HCT116 (cell line): ENCODE results near the gene MSLN. TPM values are rescaled to one million over a fixed set of nuclear protein-coding genes. Genes with fewer than 3 reads are reported as not detected.

ENCODE experiments used
- ATAC-seq: fragments of 200-7000 bp; cut with Tn5 transposase; 2 replicates; pipeline ENCODE4 v1.9.1; 2020; ENCODE audit warnings: mild to moderate bottlenecking, moderate library complexity
- BruUV-seq: library from RNA; stranded (reverse); fragments of 400-500 nt; replicated peaks from 2 replicates; lab custom pipeline; 2021; lab: Mats Ljungman, UMichigan
- CTCF ChIA-PET: fragments of 300-600 bp; sonication (Branson Sonifier 250); formaldehyde crosslinking; loops from one replicate; lab custom pipeline; 2021; ENCODE audit warnings: antibody characterized with exemption; lab: Charles Lee
- POLR2A ChIA-PET: fragments of 300-600, 350-600 bp; sonication (Branson Sonifier 250); formaldehyde crosslinking; loops from one replicate; lab custom pipeline; 2021; ENCODE audit warnings: antibody characterized with exemption; lab: Charles Lee
- RAD21 ChIA-PET, 2 experiments: fragments of 300-600 bp; sonication (Branson Sonifier 250); formaldehyde crosslinking; loops; one replicate each; lab custom pipeline; 2023; ENCODE audit warnings: low total read pairs in 2 of 2; ENCODE audit not compliant: uncharacterized antibody in 2 of 2, unreplicated experiment in 2 of 2, low non-redundant PET in 1 of 2; lab: Charles Lee
- DNase-seq: peaks from one replicate; pipeline ENCODE4 v3.0.0-alpha.2; 2010; ENCODE audit warnings: low read depth, low spot score
- H2AFZ ChIP-seq: fragments of 200-600 bp; shearing (Covaris generic), sonication (generic); 2 replicates; pipeline ENCODE4 v1.6.1; 2017; ENCODE audit warnings: low read depth, mixed run types, mixed read lengths, antibody characterized with exemption, low read length; ENCODE audit not compliant: poor library complexity, severe bottlenecking
- H3K27ac ChIP-seq: 2 replicates; pipeline ENCODE4 v1.5.1; 2012; ENCODE audit warnings: low read depth, low read length
- H3K27me3 ChIP-seq: fragments of 200-600 bp; sonication (generic); 2 replicates; pipeline ENCODE4 v1.6.1; 2016; ENCODE audit warnings: mixed run types, low read length, mixed read lengths; ENCODE audit not compliant: insufficient read depth
- H3K36me3 ChIP-seq, 2 experiments: fragments of 200-500 bp in 1 of 2; fragments of 200-600 bp in 1 of 2; sonication (Bioruptor generic) in 1 of 2; sonication (generic) in 1 of 2; 2 replicates each; pipeline versions ENCODE4 v1.5.1 to v1.6.1; 2014 to 2016; ENCODE audit warnings: low read length in 2 of 2, inconsistent platforms in 1 of 2, mixed read lengths in 1 of 2, mixed run types in 1 of 2; ENCODE audit not compliant: insufficient read depth in 2 of 2, control insufficient read depth in 1 of 2
- H3K4me1 ChIP-seq, 2 experiments: fragments of 200-600 bp in 1 of 2; sonication (generic) in 1 of 2; 2 replicates each; pipeline versions ENCODE4 v1.5.1 to v1.6.1; 2012 to 2017; ENCODE audit warnings: low read length in 2 of 2, inconsistent platforms in 1 of 2, mild to moderate bottlenecking in 1 of 2, mixed read lengths in 1 of 2, mixed run types in 1 of 2, moderate library complexity in 1 of 2; ENCODE audit not compliant: insufficient read depth in 2 of 2, control insufficient read depth in 1 of 2
- H3K4me2 ChIP-seq: fragments of 200-600 bp; sonication (generic); 2 replicates; pipeline ENCODE4 v1.6.1; 2017; ENCODE audit warnings: mixed run types, low read length, mixed read lengths
- H3K4me3 ChIP-seq, 2 experiments: fragments of 200-600 bp in 1 of 2; sonication (generic) in 1 of 2; replicated peaks in 1 of 2; 2 replicates each; pipeline ENCODE4 v1.5.1; 2011 to 2016; ENCODE audit warnings: low read length in 2 of 2, control low read depth in 1 of 2, low read depth in 1 of 2, mild to moderate bottlenecking in 1 of 2, mixed read lengths in 1 of 2, mixed run types in 1 of 2
- H3K79me2 ChIP-seq: fragments of 200-600 bp; sonication (generic); 2 replicates; pipeline ENCODE4 v1.6.1; 2017; ENCODE audit warnings: mild to moderate bottlenecking, mixed run types, low read length, moderate library complexity, mixed read lengths; ENCODE audit not compliant: insufficient read depth
- H3K9ac ChIP-seq: fragments of 200-600 bp; sonication (generic); 2 replicates; pipeline ENCODE4 v1.6.1; 2016; ENCODE audit warnings: low read length, mixed read lengths
- H3K9me2 ChIP-seq: fragments of 200-600 bp; sonication (generic), shearing (Covaris generic); 2 replicates; pipeline ENCODE4 v1.6.1; 2017; ENCODE audit warnings: mixed run types, mild to moderate bottlenecking, moderate library complexity; ENCODE audit not compliant: insufficient read depth
- H3K9me3 ChIP-seq, 2 experiments: fragments of 200-500 bp in 1 of 2; fragments of 200-600 bp in 1 of 2; sonication (Bioruptor generic) in 1 of 2; sonication (generic) in 1 of 2; 2 replicates each; pipeline ENCODE4 v1.6.1; 2014 to 2017; ENCODE audit warnings: low read length in 2 of 2, mixed read lengths in 2 of 2, inconsistent platforms in 1 of 2, low read depth in 1 of 2, mild to moderate bottlenecking in 1 of 2, mixed run types in 1 of 2, moderate library complexity in 1 of 2; ENCODE audit not compliant: control insufficient read depth in 1 of 2, insufficient read depth in 1 of 2
- H4K20me1 ChIP-seq: fragments of 200-600 bp; sonication (generic), shearing (Covaris generic); 2 replicates; pipeline ENCODE4 v1.6.1; 2017; ENCODE audit warnings: mixed run types, mild to moderate bottlenecking, moderate library complexity; ENCODE audit not compliant: insufficient read depth
- CBX3 ChIP-seq: IDR thresholded peaks from 2 replicates; pipeline ENCODE4 v1.6.1; 2012; ENCODE audit warnings: low read depth
- CEBPB ChIP-seq: IDR thresholded peaks from 2 replicates; pipeline ENCODE4 v1.6.1; 2012; ENCODE audit warnings: low read depth
- EGR1 ChIP-seq: IDR thresholded peaks from 2 replicates; pipeline ENCODE4 v1.6.1; 2012; ENCODE audit warnings: low read depth
- ELF1 ChIP-seq: IDR thresholded peaks from 2 replicates; pipeline ENCODE4 v1.6.1; 2012; ENCODE audit warnings: low read depth, borderline replicate concordance
- EZH2 ChIP-seq: fragments of 200-600 bp; sonication (generic); IDR thresholded peaks from 2 replicates; pipeline ENCODE4 v1.6.1; 2017; ENCODE audit warnings: antibody characterized with exemption, mixed run types
- EZH2phosphoT487 ChIP-seq: fragments of 200-600 bp; IDR thresholded peaks from 2 replicates; pipeline ENCODE4 v1.6.1; 2018; ENCODE audit warnings: antibody characterized with exemption, borderline replicate concordance
- FOSL1 ChIP-seq: IDR thresholded peaks from 2 replicates; pipeline ENCODE4 v1.6.1; 2012; ENCODE audit warnings: low read depth
- JUND ChIP-seq: IDR thresholded peaks from 2 replicates; pipeline ENCODE4 v1.6.1; 2012
- POLR2AphosphoS5 ChIP-seq: IDR thresholded peaks from 2 replicates; pipeline ENCODE4 v1.6.1; 2011; ENCODE audit warnings: mild to moderate bottlenecking, low read depth, low read length, moderate library complexity
- RAD21 ChIP-seq: IDR thresholded peaks from 2 replicates; pipeline ENCODE4 v1.6.1; 2012; ENCODE audit warnings: low read depth, mild to moderate bottlenecking
- SIN3A ChIP-seq: IDR thresholded peaks from 2 replicates; pipeline ENCODE4 v1.6.1; 2012; ENCODE audit warnings: low read depth
- SP1 ChIP-seq: IDR thresholded peaks from 2 replicates; pipeline ENCODE4 v1.6.1; 2012; ENCODE audit warnings: low read depth
- SRF ChIP-seq: IDR thresholded peaks from 2 replicates; pipeline ENCODE4 v1.6.1; 2012; ENCODE audit warnings: low read depth
- TCF7L2 ChIP-seq: IDR thresholded peaks from 2 replicates; pipeline ENCODE4 v1.7.0; 2011; ENCODE audit warnings: borderline replicate concordance, inconsistent platforms; ENCODE audit not compliant: insufficient read depth, insufficient read length; ENCODE audit errors: extremely low read depth
- YY1 ChIP-seq: IDR thresholded peaks from 2 replicates; pipeline ENCODE4 v1.6.1; 2011; ENCODE audit warnings: low read length, low read depth, moderate library complexity, mild to moderate bottlenecking; ENCODE audit not compliant: insufficient replicate concordance; ENCODE audit errors: extremely low read depth
- ZFX ChIP-seq: fragments of 450-650 bp; IDR thresholded peaks from 2 replicates; pipeline ENCODE4 v1.6.1; 2017
- intact Hi-C: fragments of 100-400 bp; cut with micrococcal nuclease; formaldehyde crosslinking; loops from 2 replicates; pipeline ENCODE4 v1.10.0; 2022
- total RNA-seq: library from RNA; stranded (reverse); gene quantifications from one replicate; pipeline ENCODE4 v1.2.1, GENCODE V29; 2021; ENCODE audit not compliant: unreplicated experiment
- TF ChIP-seq, protein P1 (sequence below): IDR thresholded peaks from 2 replicates; pipeline ENCODE4 v1.6.1; 2012; ENCODE audit warnings: low read depth
- TF ChIP-seq, protein P2 (sequence below): IDR thresholded peaks from 2 replicates; pipeline ENCODE4 v1.6.1; 2012
- TF ChIP-seq, protein P3 (sequence below), 3 experiments: fragments of 200-600 bp in 1 of 3; sonication (generic) in 1 of 3; IDR thresholded peaks in 2 of 3; conservative IDR thresholded peaks in 1 of 3; 2 replicates each; pipeline ENCODE4 v1.5.1; 2012 to 2017; ENCODE audit warnings: low read depth in 2 of 3, low read length in 2 of 3, antibody characterized with exemption in 1 of 3, borderline replicate concordance in 1 of 3, control low read depth in 1 of 3, mild to moderate bottlenecking in 1 of 3, mixed read lengths in 1 of 3, mixed run types in 1 of 3, moderate library complexity in 1 of 3; ENCODE audit not compliant: insufficient read depth in 1 of 3
- TF ChIP-seq, protein P4 (sequence below): IDR thresholded peaks from 2 replicates; pipeline ENCODE4 v1.6.1; 2011; ENCODE audit warnings: mild to moderate bottlenecking, low read length, moderate library complexity; ENCODE audit not compliant: insufficient replicate concordance; ENCODE audit errors: extremely low read depth

Gene MSLN
- total RNA-seq, 1 experiment from 2014 or later, result 40.9 TPM

DNA sequence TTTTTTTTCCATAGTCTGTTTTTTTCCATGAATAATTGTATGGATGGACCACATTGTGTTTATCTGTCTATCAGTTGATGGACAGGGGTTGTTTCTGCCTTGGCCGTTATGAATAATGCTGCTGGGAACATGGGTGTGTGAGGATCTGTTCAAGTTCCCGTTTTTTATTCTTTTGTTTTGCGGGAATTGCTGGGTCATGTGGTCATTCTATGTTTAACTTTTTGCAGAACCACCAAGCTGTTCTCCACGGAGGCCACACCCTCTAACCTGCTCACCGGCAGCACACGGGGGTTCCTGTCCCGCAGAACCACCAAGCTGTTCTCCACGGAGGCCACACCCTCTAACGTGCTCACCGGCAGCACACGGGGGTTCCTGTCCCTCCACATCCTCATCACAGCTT lies 5.9 kb upstream of the MSLN start:
- no peaks in the 10 kb centered on the region for H3K36me3 ChIP-seq
- no peaks in the 10 kb centered on the region for H3K27me3 ChIP-seq
- H3K4me2 ChIP-seq, result 0 out of 2 replicates have a peak overlapping the region, but pooled peaks have one; percentile 13
- no peak for DNase-seq
- TF ChIP-seq, protein P1, sequence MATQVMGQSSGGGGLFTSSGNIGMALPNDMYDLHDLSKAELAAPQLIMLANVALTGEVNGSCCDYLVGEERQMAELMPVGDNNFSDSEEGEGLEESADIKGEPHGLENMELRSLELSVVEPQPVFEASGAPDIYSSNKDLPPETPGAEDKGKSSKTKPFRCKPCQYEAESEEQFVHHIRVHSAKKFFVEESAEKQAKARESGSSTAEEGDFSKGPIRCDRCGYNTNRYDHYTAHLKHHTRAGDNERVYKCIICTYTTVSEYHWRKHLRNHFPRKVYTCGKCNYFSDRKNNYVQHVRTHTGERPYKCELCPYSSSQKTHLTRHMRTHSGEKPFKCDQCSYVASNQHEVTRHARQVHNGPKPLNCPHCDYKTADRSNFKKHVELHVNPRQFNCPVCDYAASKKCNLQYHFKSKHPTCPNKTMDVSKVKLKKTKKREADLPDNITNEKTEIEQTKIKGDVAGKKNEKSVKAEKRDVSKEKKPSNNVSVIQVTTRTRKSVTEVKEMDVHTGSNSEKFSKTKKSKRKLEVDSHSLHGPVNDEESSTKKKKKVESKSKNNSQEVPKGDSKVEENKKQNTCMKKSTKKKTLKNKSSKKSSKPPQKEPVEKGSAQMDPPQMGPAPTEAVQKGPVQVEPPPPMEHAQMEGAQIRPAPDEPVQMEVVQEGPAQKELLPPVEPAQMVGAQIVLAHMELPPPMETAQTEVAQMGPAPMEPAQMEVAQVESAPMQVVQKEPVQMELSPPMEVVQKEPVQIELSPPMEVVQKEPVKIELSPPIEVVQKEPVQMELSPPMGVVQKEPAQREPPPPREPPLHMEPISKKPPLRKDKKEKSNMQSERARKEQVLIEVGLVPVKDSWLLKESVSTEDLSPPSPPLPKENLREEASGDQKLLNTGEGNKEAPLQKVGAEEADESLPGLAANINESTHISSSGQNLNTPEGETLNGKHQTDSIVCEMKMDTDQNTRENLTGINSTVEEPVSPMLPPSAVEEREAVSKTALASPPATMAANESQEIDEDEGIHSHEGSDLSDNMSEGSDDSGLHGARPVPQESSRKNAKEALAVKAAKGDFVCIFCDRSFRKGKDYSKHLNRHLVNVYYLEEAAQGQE, result no peak
- TF ChIP-seq CEBPB (no peak), RAD21 (no peak), EGR1 (no peak), POLR2AphosphoS5 (no peak), FOSL1 (no peak), SIN3A (no peak), SRF (no peak), EZH2 (no peak), SP1 (no peak), ELF1 (no peak), TCF7L2 (no peak), CBX3 (no peak), YY1 (no peak), JUND (no peak), ZFX (no peak), EZH2phosphoT487 (no peak)
- TF ChIP-seq, protein P2, sequence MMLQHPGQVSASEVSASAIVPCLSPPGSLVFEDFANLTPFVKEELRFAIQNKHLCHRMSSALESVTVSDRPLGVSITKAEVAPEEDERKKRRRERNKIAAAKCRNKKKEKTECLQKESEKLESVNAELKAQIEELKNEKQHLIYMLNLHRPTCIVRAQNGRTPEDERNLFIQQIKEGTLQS, result no peak
- TF ChIP-seq, protein P3, sequence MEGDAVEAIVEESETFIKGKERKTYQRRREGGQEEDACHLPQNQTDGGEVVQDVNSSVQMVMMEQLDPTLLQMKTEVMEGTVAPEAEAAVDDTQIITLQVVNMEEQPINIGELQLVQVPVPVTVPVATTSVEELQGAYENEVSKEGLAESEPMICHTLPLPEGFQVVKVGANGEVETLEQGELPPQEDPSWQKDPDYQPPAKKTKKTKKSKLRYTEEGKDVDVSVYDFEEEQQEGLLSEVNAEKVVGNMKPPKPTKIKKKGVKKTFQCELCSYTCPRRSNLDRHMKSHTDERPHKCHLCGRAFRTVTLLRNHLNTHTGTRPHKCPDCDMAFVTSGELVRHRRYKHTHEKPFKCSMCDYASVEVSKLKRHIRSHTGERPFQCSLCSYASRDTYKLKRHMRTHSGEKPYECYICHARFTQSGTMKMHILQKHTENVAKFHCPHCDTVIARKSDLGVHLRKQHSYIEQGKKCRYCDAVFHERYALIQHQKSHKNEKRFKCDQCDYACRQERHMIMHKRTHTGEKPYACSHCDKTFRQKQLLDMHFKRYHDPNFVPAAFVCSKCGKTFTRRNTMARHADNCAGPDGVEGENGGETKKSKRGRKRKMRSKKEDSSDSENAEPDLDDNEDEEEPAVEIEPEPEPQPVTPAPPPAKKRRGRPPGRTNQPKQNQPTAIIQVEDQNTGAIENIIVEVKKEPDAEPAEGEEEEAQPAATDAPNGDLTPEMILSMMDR (IDR thresholded peaks at IDR 0.05 in 2 of 3, conservative IDR thresholded peaks at IDR 0.05 in 1 of 3; ENCODE audit: borderline replicate concordance in 1 of 3, insufficient read depth in 1 of 3, low read depth in 2 of 3, low read length in 2 of 3), result no peak
- TF ChIP-seq, protein P4, sequence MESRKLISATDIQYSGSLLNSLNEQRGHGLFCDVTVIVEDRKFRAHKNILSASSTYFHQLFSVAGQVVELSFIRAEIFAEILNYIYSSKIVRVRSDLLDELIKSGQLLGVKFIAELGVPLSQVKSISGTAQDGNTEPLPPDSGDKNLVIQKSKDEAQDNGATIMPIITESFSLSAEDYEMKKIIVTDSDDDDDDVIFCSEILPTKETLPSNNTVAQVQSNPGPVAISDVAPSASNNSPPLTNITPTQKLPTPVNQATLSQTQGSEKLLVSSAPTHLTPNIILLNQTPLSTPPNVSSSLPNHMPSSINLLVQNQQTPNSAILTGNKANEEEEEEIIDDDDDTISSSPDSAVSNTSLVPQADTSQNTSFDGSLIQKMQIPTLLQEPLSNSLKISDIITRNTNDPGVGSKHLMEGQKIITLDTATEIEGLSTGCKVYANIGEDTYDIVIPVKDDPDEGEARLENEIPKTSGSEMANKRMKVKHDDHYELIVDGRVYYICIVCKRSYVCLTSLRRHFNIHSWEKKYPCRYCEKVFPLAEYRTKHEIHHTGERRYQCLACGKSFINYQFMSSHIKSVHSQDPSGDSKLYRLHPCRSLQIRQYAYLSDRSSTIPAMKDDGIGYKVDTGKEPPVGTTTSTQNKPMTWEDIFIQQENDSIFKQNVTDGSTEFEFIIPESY, result no peak
- ChIA-PET RAD21 (no interaction called here), CTCF (no interaction called here), POLR2A (no interaction called here)
- BruUV-seq, result no TSS peak
- H2AFZ ChIP-seq, result no peak overlapping the region
- no peak overlapping the region for H3K9ac ChIP-seq
- no peaks in the 10 kb centered on the region for H3K79me2 ChIP-seq
- peaks cover 15 to 23% of the 10 kb centered on the region in 2 experiments for H3K4me1 ChIP-seq
- ATAC-seq, result no peak
- no peak overlapping the region for H3K4me3 ChIP-seq
- H3K9me2 ChIP-seq, result no peaks in the 10 kb centered on the region
- H3K27ac ChIP-seq, result no peak overlapping the region
- intact Hi-C loops, result no loop called here
- H3K9me3 ChIP-seq, result peaks cover 0 to 7% of the 10 kb centered on the region in 2 experiments; a peak in 1 of 4 replicates
- H4K20me1 ChIP-seq, result no peaks in the 10 kb centered on the region
